Ascending aorta (tissue), 2 donors: ENCODE results near the gene LTO1. TPM values are rescaled to one million over a fixed set of nuclear protein-coding genes. Genes with fewer than 3 reads are reported as not detected.

ENCODE experiments used
- DNase-seq, 2 donors: peaks; one replicate each; pipeline ENCODE4 v3.0.0-alpha.2; 2019; ENCODE audit warnings: low spot score in 2 of 2
- H3K27ac ChIP-seq, 2 donors: fragments of 200-600 bp; sonication (generic); one replicate each; pipeline ENCODE4 v1.5.1; 2016 to 2017; ENCODE audit warnings: mild to moderate bottlenecking in 1 of 2
- H3K27me3 ChIP-seq: fragments of 200-600 bp; sonication (generic); one replicate; pipeline ENCODE4 v1.5.1; 2017
- H3K36me3 ChIP-seq, 2 donors: fragments of 200-600 bp; sonication (generic); one replicate each; pipeline ENCODE4 v1.5.1; 2016
- H3K4me1 ChIP-seq, 2 donors: fragments of 200-600 bp; sonication (generic); one replicate each; pipeline ENCODE4 v1.5.1; 2016 to 2017; ENCODE audit warnings: mild to moderate bottlenecking in 1 of 2
- H3K4me3 ChIP-seq, 2 donors: fragments of 200-600 bp; sonication (generic); one replicate each; pipeline ENCODE4 v1.5.1; 2016 to 2017; ENCODE audit warnings: mild to moderate bottlenecking in 1 of 2
- H3K9me3 ChIP-seq, 2 donors: fragments of 200-600 bp; sonication (generic); one replicate each; pipeline ENCODE4 v1.5.1; 2016
- intact Hi-C: fragments of 100-400 bp; cut with DNase I; formaldehyde crosslinking; loops from one replicate; pipeline ENCODE4 v1.15.1; 2023
- total RNA-seq: library from RNA; depleted of rRNA; stranded (reverse); fragments of >200 nt; gene quantifications from one replicate; pipeline ENCODE4 v1.1.0, GENCODE V29; 2016
- TF ChIP-seq, protein P1 (sequence below), 3 experiments: fragments of 200-600 bp in 2 of 3; fragments of 450-650 bp in 1 of 3; sonication (generic) in 2 of 3; IDR thresholded peaks; one replicate each; pipeline ENCODE4 v1.5.1; 2016 to 2019; ENCODE audit warnings: antibody characterized with exemption in 3 of 3, mild to moderate bottlenecking in 1 of 3, moderate library complexity in 1 of 3

The LTO1 gene
- total RNA-seq, 1 donor from 2014 or later, result 10.2 TPM

DNA sequence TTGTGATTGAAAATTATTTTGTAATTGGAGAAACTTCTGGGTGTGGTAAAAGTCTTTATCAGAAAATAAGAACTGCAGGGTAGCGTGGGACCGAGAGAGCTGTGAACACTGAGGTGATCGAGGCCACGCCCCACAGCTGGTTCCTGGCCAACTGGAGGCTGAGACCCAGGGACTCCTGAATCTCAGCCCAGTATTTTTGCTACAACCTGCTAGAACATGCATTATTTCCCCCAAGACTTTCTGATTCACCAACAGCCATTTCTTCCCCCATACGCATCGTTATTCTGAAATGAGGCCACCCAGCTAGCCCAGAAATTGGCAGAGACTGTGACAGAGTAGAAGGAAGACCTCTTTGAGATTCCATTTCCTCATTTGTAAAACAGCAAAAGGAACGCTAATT lies 32.0 kb upstream of the LTO1 start:
- Histone ChIP-seq H3K9me3 (no peaks in the 10 kb centered on the region), H3K27ac (no peak overlapping the region), H3K36me3 (no peaks in the 10 kb centered on the region), H3K27me3 (peaks cover 14% of the 10 kb centered on the region), H3K4me3 (no peak overlapping the region), H3K4me1 (peaks cover 0 to 12% of the 10 kb centered on the region in 2 donors)
- TF ChIP-seq, protein P1, sequence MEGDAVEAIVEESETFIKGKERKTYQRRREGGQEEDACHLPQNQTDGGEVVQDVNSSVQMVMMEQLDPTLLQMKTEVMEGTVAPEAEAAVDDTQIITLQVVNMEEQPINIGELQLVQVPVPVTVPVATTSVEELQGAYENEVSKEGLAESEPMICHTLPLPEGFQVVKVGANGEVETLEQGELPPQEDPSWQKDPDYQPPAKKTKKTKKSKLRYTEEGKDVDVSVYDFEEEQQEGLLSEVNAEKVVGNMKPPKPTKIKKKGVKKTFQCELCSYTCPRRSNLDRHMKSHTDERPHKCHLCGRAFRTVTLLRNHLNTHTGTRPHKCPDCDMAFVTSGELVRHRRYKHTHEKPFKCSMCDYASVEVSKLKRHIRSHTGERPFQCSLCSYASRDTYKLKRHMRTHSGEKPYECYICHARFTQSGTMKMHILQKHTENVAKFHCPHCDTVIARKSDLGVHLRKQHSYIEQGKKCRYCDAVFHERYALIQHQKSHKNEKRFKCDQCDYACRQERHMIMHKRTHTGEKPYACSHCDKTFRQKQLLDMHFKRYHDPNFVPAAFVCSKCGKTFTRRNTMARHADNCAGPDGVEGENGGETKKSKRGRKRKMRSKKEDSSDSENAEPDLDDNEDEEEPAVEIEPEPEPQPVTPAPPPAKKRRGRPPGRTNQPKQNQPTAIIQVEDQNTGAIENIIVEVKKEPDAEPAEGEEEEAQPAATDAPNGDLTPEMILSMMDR (IDR thresholded peaks at IDR 0.05), result no peak
- intact Hi-C loops, result no loop called here
- DNase-seq, result no peak

DNA sequence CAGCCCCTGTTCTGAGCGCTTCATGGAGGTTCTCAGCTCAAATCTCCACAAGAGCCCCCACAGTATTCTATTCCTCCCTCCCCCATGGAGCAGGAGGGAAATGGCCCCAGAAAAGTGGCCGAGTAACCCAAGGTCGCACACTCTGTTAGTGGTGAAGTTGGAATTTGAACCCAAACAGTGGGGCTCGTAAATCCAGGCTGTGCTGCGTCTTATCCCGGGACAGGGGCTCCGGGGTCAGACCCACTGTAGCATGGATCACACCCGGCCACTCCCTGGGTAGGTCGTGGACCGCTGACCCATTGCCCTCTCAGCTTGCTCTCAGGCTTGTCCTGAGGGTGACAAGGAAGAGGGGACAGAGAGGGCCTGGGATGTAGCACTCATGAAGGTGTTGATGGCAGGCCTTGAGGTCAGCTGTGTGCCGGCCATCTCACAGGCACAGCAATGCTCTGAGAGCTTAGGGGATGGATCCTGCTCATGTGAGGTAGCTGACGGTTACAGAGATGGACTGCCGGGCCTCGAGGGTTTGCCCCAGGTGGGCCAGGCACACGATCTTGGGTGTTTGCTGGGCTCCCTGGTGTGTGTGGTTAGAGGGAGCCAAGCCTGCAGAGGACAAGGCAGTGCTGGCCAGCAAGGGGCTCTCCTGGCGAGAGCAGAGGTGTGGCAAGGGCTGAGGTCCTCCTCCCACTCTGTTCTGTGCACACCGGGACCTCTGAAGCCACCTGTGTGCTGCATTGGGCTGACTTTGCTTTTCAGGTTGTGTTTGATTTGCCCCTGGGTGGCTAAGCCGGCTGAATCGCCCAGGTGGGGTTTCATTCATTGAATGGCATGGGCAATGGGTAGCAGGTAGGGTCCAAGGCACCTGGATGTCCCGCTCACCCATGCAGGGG lies 31.0 kb upstream of the LTO1 start:
- H3K27me3 ChIP-seq, result peaks cover 16% of the 10 kb centered on the region

DNA sequence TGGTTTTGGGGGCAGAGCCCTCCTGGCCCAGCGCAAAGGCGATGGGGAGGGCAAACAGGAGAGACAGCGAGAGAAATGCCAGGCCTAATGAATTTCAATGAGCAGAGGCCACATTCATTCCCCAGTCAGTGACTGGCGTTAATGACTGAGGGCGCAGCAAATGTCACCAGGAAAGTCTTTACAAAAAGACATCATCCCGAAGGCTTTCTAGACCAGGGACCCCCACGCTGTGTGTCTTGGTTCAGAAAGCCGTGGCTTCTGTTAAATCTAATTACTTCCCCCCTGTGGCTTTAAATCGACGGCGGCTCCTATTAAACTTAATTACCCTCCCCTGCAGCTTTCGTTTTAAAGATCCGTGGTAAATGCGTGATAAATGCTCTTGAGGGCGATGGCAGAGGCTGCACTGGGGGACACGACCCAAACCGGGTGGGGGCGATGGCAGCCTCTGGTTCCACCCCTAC lies 30.2 kb upstream of the LTO1 start:
- Histone ChIP-seq H3K4me1 (peaks cover 0 to 14% of the 10 kb centered on the region in 2 donors), H3K27ac (no peak overlapping the region), H3K4me3 (no peak overlapping the region), H3K9me3 (no peaks in the 10 kb centered on the region), H3K27me3 (peaks cover 16% of the 10 kb centered on the region), H3K36me3 (no peaks in the 10 kb centered on the region)
- intact Hi-C loops, result no loop called here
- TF ChIP-seq, protein P1 (IDR thresholded peaks at IDR 0.05), result no peak
- DNase-seq, result no peak

More for the DNA sequence above, 31.0 kb upstream of the LTO1 start:
- peaks cover 0 to 14% of the 10 kb centered on the region in 2 donors for H3K4me1 ChIP-seq
- no peak for DNase-seq
- no peaks in the 10 kb centered on the region for H3K36me3 ChIP-seq
- intact Hi-C loops, result no loop called here
- no peaks in the 10 kb centered on the region for H3K9me3 ChIP-seq
- no peak overlapping the region for H3K4me3 ChIP-seq
- TF ChIP-seq, protein P1 (IDR thresholded peaks at IDR 0.05), result no peak
- H3K27ac ChIP-seq, result no peak overlapping the region

DNA sequence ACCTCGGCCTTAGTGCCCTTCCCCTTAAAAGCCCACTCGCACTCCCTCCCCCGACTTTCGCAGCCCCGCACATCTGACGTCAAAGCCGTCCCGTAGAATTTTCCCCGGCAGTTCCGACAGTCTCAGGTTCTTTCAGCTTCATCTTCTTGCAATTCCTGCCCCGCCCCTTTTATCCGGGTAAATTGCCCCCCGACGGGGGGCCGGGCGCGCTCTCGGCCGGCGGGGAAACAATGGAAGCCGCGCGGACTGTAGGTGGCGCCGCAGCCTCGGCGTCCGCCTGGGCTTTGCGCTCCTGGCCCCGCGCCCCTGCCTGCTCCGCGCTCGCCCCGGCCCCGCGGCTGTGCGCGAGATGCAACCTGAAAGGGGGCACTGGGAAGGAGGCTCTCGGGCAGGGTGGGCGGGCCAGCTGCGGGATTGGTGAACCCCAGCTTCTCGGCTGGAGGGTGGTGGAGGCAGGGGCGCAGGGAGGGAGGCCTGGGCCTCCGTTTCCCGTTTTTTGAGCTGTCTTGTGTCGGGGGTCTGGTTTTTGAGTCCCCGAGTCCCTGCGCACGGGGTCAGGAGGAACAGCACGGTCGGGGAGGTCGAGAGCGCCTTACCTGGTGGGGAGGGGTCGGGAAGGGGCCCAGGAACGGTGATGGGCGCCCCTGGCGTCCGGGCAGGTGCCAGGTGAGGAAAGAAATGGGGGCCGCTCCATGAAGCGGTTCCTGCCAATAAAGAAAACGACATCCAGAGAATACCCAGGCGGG lies 29.5 kb upstream of the LTO1 start:
- H3K4me3 ChIP-seq, result peak overlapping the region; percentile 29 to 40
- H3K27me3 ChIP-seq, result peaks cover 16% of the 10 kb centered on the region
- no peak for DNase-seq
- H3K36me3 ChIP-seq, result no peaks in the 10 kb centered on the region
- no peak overlapping the region for H3K27ac ChIP-seq
- peaks cover 0 to 14% of the 10 kb centered on the region in 2 donors for H3K4me1 ChIP-seq
- TF ChIP-seq, protein P1 (IDR thresholded peaks at IDR 0.05), result peak in 2 of 3 experiments; percentile 29 to 54
- no peaks in the 10 kb centered on the region for H3K9me3 ChIP-seq
- intact Hi-C loops, result loop anchor here (5.0 kb wide), 1 partner anchor 488 kb away; no protein-coding TSS in a partner anchor

DNA sequence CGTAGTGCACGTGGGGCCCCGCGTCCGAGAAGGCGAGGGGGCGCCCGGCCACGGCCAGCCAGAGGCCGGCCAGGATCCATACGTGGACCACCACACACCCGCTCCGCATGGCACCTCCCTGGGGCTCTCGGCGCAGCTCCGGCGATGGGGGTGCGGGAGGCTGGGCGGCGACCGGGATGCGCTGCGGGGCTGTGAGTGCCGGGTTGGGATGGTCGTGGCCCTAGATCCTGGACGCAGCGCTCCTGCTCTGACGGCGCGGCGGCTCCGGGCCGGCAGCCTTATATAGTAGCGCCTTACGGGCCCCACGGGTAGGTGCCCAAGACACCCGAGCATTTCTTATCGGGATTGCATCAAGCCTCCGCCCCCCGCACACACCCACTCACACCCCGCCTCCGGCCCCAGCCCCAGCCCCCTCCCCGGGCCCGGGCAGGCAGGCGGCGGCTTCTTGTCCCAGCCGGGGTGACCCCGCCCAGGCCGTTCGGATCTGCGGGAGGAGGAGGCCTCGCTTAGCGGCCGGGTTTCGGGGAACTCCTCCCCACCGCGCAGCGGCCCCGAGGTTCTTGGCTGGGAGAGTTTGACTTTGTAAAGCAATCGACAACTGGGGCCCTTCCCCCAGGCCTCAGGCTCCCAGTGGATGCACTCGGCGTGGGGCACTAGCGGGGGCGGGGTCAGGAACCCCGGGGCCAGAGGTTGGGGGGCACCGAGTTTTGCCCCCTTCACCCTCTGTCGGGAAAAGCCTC lies 28.8 kb upstream of the LTO1 start, which contains the start of gene FGF19:
TSS of gene FGF19 (minus strand) at position 255 of the 740 bp plus-strand sequence. CDS start at position 109, 146 bp downstream.
- Histone ChIP-seq H3K36me3 (no peaks in the 10 kb centered on the region), H3K9me3 (no peaks in the 10 kb centered on the region), H3K27ac (no peak within 1 kb of the TSS), H3K4me1 (peaks cover 0 to 14% of the 10 kb centered on the region in 2 donors), H3K27me3 (peaks cover 16% of the 10 kb centered on the region), H3K4me3 (peak within 1 kb of the TSS; percentile 29 to 40)
- intact Hi-C loops, result loop anchor here (5.0 kb wide), 1 partner anchor 488 kb away; no protein-coding TSS in a partner anchor
- TF ChIP-seq, protein P1 (IDR thresholded peaks at IDR 0.05), result no peak
- no peak for DNase-seq
